ENCODE measurements around the gene SCTR.

DNA sequence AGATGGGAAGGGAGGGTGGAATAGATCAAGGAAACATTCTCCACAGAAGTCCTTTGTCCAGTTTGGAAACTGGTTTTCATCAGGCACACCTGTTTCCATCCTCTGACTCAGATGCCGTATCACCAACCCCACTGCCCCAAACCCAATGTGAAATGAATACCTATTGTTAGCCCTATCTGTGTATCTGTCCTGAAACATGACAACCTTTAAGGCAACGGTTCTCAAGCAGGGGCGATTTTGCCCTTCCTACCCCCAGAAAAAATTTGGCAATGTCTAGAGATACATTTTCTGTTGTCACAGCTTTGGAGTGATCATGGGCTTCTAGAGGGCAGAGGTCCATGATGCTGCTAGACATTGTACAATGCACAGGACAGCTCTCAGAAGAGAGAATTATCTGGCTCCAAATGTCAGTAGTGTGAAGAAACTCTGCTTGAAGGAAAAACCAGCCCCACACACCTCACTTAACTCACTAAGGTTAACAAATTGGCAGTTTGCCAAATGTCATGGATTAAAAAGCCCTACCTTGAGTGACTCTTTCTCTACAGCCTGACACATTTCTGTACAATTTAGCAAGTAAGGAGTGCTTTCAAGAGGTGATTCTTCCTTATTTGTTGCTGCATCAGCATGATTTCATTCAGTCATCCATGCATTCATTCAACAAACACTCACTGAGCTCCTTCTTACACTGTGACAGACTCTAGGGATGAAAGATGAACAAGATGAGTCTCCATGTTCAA, 3.4 kb downstream of the SCTR start:
- TF ChIP-seq, protein P1, sequence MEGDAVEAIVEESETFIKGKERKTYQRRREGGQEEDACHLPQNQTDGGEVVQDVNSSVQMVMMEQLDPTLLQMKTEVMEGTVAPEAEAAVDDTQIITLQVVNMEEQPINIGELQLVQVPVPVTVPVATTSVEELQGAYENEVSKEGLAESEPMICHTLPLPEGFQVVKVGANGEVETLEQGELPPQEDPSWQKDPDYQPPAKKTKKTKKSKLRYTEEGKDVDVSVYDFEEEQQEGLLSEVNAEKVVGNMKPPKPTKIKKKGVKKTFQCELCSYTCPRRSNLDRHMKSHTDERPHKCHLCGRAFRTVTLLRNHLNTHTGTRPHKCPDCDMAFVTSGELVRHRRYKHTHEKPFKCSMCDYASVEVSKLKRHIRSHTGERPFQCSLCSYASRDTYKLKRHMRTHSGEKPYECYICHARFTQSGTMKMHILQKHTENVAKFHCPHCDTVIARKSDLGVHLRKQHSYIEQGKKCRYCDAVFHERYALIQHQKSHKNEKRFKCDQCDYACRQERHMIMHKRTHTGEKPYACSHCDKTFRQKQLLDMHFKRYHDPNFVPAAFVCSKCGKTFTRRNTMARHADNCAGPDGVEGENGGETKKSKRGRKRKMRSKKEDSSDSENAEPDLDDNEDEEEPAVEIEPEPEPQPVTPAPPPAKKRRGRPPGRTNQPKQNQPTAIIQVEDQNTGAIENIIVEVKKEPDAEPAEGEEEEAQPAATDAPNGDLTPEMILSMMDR (IDR thresholded peaks at IDR 0.05; ENCODE audit: low read length) = no peak
- TF ChIP-seq EZH2 (optimal IDR thresholded peaks at IDR 0.05; ENCODE audit: low read depth, low read length) = no peak
